HEK293 (cell line): ENCODE data around the gene RIOK1.
"Not testable (repeated sequence)": the region's sequence is repeated elsewhere in the genome, so short reads cannot be mapped to it uniquely, and the experiment has no call there.

Source experiments
- CTCF ChIA-PET: fragments of 350-600 bp; formaldehyde crosslinking; extraction: SDS; loops from one replicate; lab custom pipeline; 2021; ENCODE audit warnings: antibody characterized with exemption; lab: Yijun Ruan, JAX
- POLR2A ChIA-PET: fragments of 300-600 bp; formaldehyde crosslinking; extraction: SDS; loops from one replicate; lab custom pipeline; 2020; ENCODE audit warnings: antibody characterized with exemption, inconsistent platforms; lab: Yijun Ruan, JAX
- H3K27ac ChIP-seq: fragments of 200-500 bp; sonication (Bioruptor generic); 2 replicates; pipeline ENCODE4 v1.5.1; 2014; ENCODE audit warnings: low read depth, low read length, control low read depth, inconsistent platforms; ENCODE audit errors: extremely low read depth
- H3K36me3 ChIP-seq, 2 experiments: fragments of 200-500 bp in 1 of 2; sonication (Bioruptor generic) in 1 of 2; 1 replicate in 1 of 2; 2 replicates in 1 of 2; pipeline ENCODE4 v1.5.1; 2014 to 2017; ENCODE audit warnings: inconsistent platforms in 2 of 2, low read length in 2 of 2; ENCODE audit not compliant: control insufficient read depth in 2 of 2, insufficient read depth in 1 of 2
- H3K4me1 ChIP-seq: fragments of 200-500 bp; sonication (Bioruptor generic); 2 replicates; pipeline ENCODE4 v1.5.1; 2014; ENCODE audit warnings: mild to moderate bottlenecking, low read length, inconsistent platforms; ENCODE audit not compliant: control insufficient read depth, insufficient read depth
- H3K4me3 ChIP-seq: 2 replicates; pipeline ENCODE4 v1.5.1; 2011; ENCODE audit warnings: low read depth, mild to moderate bottlenecking, control low read depth, low read length, moderate library complexity
- H3K9me3 ChIP-seq: fragments of 200-500 bp; sonication (Bioruptor generic); 2 replicates; pipeline ENCODE4 v1.5.1; 2014; ENCODE audit warnings: low read depth, low read length, inconsistent platforms; ENCODE audit not compliant: control insufficient read depth, insufficient read depth
- KLF17 ChIP-seq: fragments of 450-650 bp; formaldehyde crosslinking; IDR thresholded peaks from 2 replicates; pipeline ENCODE4 v1.5.1; 2016; ENCODE audit warnings: missing biosample characterization, missing genetic modification characterization
- PRDM2 ChIP-seq: fragments of 450-650 bp; formaldehyde crosslinking; IDR thresholded peaks from 2 replicates; pipeline ENCODE4 v1.5.1; 2016; ENCODE audit warnings: missing biosample characterization, missing genetic modification characterization, borderline replicate concordance
- SP3 ChIP-seq: fragments of 450-650 bp; formaldehyde crosslinking; IDR thresholded peaks from 2 replicates; pipeline ENCODE4 v1.5.1; 2016; ENCODE audit warnings: missing biosample characterization, missing genetic modification characterization
- ZNF16 ChIP-seq: fragments of 450-650 bp; formaldehyde crosslinking; IDR thresholded peaks from 2 replicates; pipeline ENCODE4 v1.5.1; 2016; ENCODE audit warnings: low read depth, missing biosample characterization, missing genetic modification characterization
- ZNF280D ChIP-seq: fragments of 450-650 bp; formaldehyde crosslinking; IDR thresholded peaks from 2 replicates; pipeline ENCODE4 v1.5.1; 2016; ENCODE audit warnings: missing biosample characterization, missing genetic modification characterization
- ZNF324 ChIP-seq: fragments of 450-650 bp; formaldehyde crosslinking; IDR thresholded peaks from 2 replicates; pipeline ENCODE4 v1.5.1; 2016; ENCODE audit warnings: missing biosample characterization, missing genetic modification characterization
- ZNF37A ChIP-seq: fragments of 450-650 bp; IDR thresholded peaks from 2 replicates; pipeline ENCODE4 v1.5.1; 2018; ENCODE audit warnings: missing biosample characterization, missing genetic modification characterization
- ZNF449 ChIP-seq: fragments of 450-650 bp; formaldehyde crosslinking; IDR thresholded peaks from 2 replicates; pipeline ENCODE4 v1.5.1; 2017; ENCODE audit warnings: missing biosample characterization, mild to moderate bottlenecking, missing genetic modification characterization, moderate library complexity
- ZNF544 ChIP-seq: fragments of 450-650 bp; formaldehyde crosslinking; IDR thresholded peaks from 2 replicates; pipeline ENCODE4 v1.5.0; 2017; ENCODE audit warnings: missing biosample characterization, missing genetic modification characterization
- ZNF548 ChIP-seq: fragments of 450-650 bp; formaldehyde crosslinking; IDR thresholded peaks from 2 replicates; pipeline ENCODE4 v1.5.1; 2016; ENCODE audit warnings: missing biosample characterization, missing genetic modification characterization
- ZNF626 ChIP-seq: fragments of 450-650 bp; sonication (Bioruptor Pico); formaldehyde crosslinking; IDR thresholded peaks from 2 replicates; pipeline ENCODE4 v1.5.1; 2018; ENCODE audit warnings: missing biosample characterization, missing genetic modification characterization, inconsistent platforms
- ZNF629 ChIP-seq: fragments of 450-650 bp; formaldehyde crosslinking; IDR thresholded peaks from 2 replicates; pipeline ENCODE4 v1.5.1; 2017; ENCODE audit warnings: missing biosample characterization, missing genetic modification characterization
- ZNF701 ChIP-seq: fragments of 450-650 bp; formaldehyde crosslinking; IDR thresholded peaks from 2 replicates; pipeline ENCODE4 v1.5.1; 2016; ENCODE audit warnings: missing biosample characterization, missing genetic modification characterization
- ZNF704 ChIP-seq: fragments of 450-650 bp; formaldehyde crosslinking; IDR thresholded peaks from 2 replicates; pipeline ENCODE4 v1.5.1; 2016; ENCODE audit warnings: missing biosample characterization, missing genetic modification characterization

Gene RIOK1

GRCh38 chr6:7454696-7455358 lies 65.2 kb downstream of the RIOK1 start (continued):
- TF ChIP-seq PRDM2 (tag by site-specific recombination) (no peak), ZNF626 (tag by site-specific recombination) (no peak), ZNF324 (tag by site-specific recombination) (no peak), ZNF701 (tag by site-specific recombination) (no peak), ZNF16 (tag by site-specific recombination) (no peak), SP3 (tag by site-specific recombination) (no peak), ZNF629 (tag by site-specific recombination) (no peak), ZNF449 (tag by site-specific recombination) (no peak), ZNF548 (tag by site-specific recombination) (no peak), ZNF280D (tag by site-specific recombination) (no peak), ZNF704 (tag by site-specific recombination) (no peak), ZNF544 (tag by site-specific recombination) (no peak), KLF17 (no peak), ZNF37A (no peak)

- ChIA-PET POLR2A (interaction anchor here (0.7 kb wide), 1 partner anchor 1237 kb away, joined by 3 read pairs; no protein-coding TSS in a partner anchor), CTCF (interaction anchor here (0.6 kb wide), 1 partner anchor 13 kb away, joined by 3 read pairs; no protein-coding TSS in a partner anchor)
- H3K27ac ChIP-seq, H3K9me3 ChIP-seq, H3K4me1 ChIP-seq, H3K4me3 ChIP-seq, H3K36me3 ChIP-seq: not testable (repeated sequence)
These were observed 66.7 kb downstream of the RIOK1 start for GRCh38 chr6:7456302-7456701.
